Loucy (cell line): ENCODE measurements around the gene LUZP2.

ENCODE experiments used
- CTCF ChIP-seq: fragments of 200-600 bp; sonication (generic); conservative IDR thresholded peaks from 2 replicates; pipeline ENCODE4 v1.5.1; 2014; ENCODE audit warnings: mild to moderate bottlenecking, antibody characterized with exemption, low read length
- EZH2phosphoT487 ChIP-seq: fragments of 200-600 bp; IDR thresholded peaks from 2 replicates; pipeline ENCODE4 v1.6.1; 2018; ENCODE audit warnings: antibody characterized with exemption, mild to moderate bottlenecking, moderate library complexity, borderline replicate concordance

DNA sequence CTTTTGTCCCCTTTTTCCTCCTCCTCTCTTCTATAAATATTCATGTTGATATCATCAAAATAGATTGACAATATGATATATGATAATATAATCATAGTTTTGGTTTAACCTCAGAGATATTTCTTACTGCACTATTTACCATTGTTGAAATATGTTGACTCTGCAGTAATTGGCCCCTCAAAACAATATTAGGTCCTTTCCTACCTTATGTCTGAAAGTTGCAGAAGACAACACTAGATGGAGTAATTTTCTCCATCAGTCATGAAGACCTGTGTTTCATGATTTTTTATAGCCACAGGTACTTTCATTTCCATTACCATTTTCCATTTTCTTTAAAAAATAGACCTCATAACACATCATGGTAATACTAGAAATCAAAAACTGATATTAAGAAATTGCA lies 284.4 kb downstream of the LUZP2 start:
- 0 out of 2 replicates have a peak, but pooled peaks have one; percentile 25 for TF ChIP-seq CTCF
- no peak for TF ChIP-seq EZH2phosphoT487
